ENCODE data around the gene NPY4R.
"Not testable (repeated sequence)": the region's sequence is repeated elsewhere in the genome, so short reads cannot be mapped to it uniquely, and the experiment has no call there.

The NPY4R gene

DNA sequence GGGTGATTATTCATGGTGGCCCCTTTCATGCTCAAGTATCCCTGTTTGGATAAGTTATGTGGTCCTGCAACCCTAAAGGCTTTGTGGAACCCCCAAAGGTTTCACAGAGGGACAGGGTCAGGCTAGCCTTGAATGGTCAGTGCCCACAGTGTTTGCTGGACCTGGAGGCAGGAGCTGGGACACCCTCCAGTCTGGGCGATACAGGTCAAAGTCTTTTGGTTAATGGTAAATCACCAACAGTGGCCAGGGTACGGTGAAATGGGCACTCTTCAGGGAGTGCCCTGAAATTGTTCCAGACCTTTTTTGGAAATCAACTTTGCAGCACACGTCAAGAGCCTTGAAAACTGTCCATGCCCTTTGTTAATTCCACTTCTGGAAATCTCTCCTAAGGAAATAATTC, 8.7 kb downstream of the NPY4R start:
- DNase-seq (ENCODE audit: low read depth in 2 of 2), result not testable (repeated sequence)

DNA sequence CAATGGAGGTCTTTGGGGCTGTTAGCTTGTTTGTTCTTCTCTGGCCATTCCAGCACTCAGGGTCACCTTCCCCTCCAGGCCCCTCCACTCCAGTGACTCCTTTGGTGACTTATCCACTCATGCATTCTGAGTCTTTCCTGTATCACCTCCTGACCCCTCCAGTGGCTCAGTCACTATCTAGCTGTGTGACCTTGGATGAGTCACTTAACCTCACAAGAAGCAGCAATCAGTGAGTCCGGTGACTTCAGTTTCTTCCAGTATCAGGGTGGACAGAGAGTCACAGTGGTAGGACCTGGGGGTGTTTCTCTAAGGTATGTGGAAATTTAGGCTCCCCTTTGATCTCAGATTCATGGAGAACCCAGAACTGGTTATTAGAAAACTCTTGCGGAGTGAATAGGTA, 9.8 kb downstream of the NPY4R start:
- not testable (repeated sequence) for DNase-seq (ENCODE audit: low read depth in 2 of 2)

DNA sequence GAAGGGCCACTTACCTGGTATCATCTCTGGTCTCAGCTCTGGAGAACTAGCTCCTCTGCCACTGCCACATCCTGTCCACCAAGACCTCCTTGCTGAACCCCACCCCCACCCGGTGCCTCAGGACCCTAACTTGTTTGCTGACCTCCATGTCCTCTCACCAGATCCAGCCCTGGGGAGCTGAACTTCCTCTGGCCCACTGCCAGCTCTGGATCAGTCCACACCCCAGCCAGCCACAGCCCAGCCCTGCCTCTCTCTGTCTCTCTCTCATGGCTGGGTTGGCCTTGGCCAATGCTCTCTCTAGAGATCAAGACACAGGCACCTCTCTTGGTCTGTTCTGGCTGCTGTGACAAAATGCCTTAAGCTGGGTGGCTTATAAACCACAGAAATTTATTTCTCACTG, 14.4 kb downstream of the NPY4R start:
- DNase-seq (ENCODE audit: low read depth in 2 of 2), result not testable (repeated sequence)

DNA sequence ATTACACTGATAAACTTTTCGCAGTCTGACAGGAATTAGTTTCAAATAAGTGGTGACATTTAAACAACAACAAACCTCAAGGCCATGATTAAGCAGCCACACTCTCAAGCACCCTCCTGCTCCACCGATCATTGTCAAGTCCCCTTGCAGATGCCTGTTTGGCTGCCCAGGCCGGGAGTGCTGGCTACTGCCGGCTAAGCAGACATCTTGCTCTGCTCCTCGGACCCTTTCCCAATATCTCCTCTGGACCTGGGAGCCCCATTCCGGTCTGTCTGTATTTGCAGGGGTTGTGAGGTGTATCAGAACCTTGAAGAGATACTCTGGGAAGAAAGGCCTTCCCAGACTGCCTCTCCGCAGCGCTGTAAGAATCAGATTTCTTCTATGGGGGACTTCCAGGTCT, 14.9 kb downstream of the NPY4R start:
- DNase-seq (ENCODE audit: low read depth in 2 of 2), result not testable (repeated sequence)

DNA sequence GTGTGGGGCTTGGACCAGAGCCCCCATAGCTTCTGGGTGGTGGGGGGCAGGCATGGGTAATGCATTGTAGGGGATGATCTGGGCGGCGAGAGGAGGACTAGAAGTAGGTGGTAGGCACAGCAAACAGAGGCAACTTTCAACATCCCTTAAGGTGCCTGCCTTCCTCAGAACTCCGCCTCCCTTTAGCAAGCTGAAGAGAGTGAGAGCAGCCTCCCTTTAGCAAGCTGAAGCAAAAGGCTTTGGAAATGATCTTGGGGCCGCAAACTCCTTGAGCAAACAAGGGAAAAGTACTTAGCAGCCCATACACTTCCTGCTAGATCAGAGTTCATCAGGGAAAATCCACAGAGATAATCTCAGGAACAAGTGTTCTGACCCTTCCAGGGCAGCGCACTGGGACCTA, 18.3 kb downstream of the NPY4R start:
- DNase-seq (ENCODE audit: low read depth in 2 of 2), result not testable (repeated sequence)

DNA sequence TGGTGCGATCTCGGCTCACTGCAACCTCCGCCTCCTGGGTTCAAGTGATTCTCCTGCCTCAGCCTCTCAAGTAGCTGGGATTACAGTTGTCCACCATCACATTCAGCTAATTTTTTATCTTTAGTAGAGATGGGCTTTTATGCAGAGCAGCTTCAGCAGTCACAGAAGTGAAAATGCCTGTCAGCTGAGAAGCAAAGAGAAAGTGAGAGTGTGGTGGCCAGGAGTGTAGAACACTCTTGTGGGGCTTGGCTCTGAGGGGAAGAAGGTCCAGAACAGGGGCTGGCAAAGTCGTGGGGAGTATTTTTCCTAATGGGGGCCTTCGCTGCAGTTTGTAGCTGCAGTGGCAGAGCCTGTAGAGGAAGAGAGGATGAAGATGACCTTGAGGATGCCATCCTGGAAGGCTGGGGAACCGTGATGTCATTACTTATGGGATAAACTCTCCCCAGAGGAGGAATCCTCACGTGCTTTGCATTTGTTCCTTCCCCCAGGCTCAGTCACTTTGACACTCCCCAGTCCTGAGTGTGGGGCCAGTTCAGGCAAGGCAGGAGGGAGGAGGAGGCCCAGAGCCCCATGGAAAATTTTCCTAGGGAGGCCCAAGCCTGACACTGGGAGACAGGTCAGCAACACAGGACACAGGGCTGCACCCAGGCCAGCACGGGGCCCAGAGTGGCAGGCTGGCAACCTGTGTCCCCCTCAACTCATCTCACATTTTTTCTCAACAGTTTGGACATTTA, 20.2 kb downstream of the NPY4R start:
- DNase-seq (ENCODE audit: low read depth in 2 of 2), result not testable (repeated sequence)

DNA sequence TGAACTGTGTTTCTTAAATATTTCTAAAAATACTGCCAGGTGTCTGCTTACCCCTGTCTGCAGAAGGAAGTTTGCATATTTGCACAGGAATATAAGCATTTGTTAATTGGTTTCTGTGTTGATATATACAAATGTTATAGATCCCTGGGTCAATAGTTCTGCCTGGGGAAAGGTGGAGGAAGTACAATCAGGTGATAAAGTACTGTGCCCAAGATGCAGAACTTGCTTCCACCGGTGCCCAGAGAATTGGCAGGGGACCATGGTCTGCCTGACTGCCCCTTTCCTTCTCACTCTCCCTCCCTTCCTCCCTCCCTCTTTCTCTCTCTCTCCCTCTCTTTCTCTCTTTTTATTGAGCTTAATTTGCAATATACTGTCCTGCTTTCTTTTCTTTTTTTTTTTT, 22.3 kb downstream of the NPY4R start:
- DNase-seq (ENCODE audit: low read depth in 2 of 2), result not testable (repeated sequence)

DNA sequence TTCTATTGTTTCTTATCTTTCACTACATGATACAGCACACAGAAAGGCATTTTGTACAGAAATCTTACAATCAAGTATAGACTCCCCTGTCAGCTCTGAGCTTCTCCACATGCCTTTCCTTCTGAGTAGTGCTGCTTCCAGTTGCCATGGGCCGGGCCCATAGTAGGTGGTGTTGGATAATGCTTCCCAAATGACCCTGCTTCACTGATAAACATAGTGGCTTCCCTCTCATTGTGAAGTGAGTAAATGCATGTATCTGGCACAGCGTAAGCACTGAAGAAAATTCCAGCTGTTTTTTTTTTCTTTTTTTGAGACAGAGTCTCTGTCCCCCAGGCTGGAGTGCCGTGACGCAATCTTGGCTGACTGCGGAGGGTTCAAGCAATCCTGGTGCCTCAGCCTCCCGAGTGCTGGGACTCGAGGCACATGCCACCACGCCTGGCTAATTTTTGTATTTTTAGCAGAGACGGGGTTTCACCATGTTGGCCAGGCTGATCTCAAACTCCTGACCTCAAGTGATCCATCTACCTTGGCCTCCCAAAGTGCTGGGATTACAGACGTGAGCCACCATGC, 23.0 kb downstream of the NPY4R start:
- not testable (repeated sequence) for DNase-seq (ENCODE audit: low read depth in 2 of 2)

DNA sequence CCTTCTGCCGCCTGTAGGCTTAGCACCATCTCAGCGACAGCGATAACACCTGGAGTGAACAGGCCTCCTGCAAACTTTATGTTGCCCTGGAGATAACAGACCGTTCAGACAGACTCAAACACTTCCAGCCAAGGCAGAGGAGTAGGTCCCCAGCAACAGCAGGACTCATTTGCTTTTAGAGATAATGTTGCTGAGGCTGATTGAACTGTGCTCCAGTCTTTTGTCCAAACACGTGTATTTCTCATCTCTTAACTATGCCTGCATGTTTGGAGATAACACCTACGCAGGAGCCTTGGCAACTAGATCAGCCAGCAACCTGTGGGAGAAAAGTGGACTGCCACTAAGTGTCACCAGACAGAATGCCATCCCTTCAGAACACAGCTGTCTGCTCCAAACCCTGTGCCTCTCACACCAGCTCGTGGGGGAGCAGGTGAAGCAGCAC, 23.9 kb downstream of the NPY4R start:
- not testable (repeated sequence) for DNase-seq (ENCODE audit: low read depth in 2 of 2)

DNA sequence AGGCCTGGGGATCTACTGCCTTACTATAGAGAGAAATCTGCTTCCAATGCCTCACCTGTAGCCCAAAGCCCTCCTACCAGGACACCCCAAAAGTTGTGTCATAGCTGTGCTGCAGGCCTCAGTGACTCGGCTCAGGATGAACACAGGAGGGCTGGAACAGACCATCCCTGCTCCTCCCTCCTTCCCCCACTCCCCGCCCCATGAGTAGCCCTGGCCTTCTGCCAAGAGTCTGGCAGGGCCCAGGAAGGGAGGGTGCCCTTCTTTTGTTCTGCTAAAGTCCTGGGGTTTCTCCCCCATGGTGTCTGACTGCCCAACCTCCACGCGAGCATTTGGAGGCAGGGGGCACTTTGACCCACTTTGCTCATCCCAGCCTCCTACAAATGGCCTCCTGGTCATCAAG, 24.8 kb downstream of the NPY4R start:
- not testable (repeated sequence) for DNase-seq (ENCODE audit: low read depth in 2 of 2)

DNA sequence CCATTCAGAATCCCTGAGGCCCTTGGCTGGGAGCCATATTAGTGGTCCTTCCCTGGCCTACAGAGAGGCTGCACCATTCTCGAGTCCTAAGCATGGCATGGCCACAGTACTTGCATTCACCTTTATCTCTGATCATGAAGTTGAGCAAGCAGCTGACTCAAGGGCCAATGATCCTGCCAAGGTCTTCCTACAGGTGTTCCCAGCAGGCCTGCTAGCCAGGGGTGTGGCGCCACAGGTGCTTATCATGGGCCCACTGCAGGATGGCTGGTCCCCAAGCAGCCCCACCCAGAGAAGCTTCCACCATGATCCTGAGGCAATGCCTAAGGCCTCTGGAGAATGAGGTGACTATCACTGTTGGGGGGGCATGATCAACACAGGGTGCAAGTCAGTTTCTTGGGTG, 42.2 kb downstream of the NPY4R start:
- not testable (repeated sequence) for DNase-seq (ENCODE audit: low read depth in 2 of 2)

DNA sequence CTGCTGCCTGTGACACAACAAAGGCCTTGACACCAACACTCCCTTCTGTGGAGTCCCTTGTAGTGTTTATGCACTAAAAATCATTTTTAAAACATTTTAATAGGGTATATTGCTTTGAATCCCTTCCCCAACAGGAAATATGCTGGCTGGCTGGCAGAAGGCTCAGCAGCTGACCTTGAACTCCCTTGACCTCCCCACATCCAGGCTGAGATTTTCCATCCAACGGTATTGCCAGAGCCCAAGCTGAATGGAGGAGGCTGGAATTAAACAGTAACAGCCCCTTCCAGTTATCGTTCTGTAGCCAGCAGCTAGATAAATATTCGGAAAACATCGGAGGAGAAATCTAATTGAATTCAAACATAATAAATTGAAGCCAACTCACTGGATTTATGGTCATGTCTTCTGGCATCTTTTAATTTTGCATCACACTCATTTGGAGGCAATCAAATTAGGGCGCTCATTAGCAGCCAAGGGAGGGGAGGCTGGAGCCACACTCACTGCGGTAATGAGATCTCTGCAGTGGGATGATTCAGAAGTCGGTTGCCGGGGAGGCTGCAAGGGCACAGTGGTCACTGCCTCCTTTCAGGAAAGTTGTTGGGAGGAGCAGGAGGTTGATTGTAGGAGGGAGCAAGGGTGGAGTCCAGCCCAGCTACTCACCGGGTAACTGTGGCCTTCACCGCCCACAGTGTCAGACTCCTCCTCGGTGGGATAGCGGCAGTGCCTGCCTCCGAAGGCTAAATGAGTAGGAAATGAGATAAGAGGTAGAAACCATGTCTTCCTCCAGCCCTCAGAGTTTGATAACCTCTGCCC, 46.0 kb downstream of the NPY4R start:
- DNase-seq (ENCODE audit: low read depth in 2 of 2), result not testable (repeated sequence)

DNA sequence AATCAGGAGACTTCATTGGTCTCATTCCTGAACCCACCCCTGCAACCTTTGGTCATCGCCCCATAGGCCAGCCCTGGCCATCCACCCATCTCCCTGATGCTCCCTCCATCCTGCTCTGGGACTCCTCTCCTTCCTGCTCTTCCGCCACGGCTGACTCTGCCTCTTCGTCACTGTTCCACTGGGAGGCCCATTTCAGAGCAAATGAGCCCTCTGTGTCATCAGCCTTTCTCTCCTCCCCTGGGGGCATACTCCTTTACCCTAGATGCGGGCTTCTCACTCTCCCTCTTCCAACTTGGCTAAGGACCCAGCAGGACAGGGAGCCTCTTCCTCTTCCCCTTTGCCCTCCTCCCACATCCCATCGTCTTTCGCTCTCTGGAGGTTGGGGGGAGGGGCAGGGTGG, 47.5 kb downstream of the NPY4R start:
- DNase-seq (ENCODE audit: low read depth in 2 of 2), result not testable (repeated sequence)

DNA sequence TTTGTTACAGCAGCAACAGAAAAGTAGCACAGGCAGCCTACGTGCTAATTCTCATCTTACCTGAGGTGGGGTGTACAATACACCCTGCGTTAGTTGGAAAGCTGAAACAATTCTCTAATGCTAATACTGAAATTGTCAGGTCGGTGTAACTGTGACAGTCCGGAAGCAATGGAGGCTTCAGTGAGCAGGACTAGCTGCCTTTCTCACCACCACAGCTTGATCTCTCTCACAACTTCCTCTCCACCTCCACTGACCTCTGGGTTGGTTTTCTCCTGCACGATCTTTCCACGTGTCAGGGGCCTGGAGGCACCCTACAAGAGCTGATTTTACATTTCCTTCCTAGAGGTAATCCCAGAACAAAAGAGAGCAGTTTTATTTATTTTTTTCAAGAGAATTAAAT, 50.5 kb downstream of the NPY4R start:
- DNase-seq (ENCODE audit: low read depth in 2 of 2), result not testable (repeated sequence)

DNA sequence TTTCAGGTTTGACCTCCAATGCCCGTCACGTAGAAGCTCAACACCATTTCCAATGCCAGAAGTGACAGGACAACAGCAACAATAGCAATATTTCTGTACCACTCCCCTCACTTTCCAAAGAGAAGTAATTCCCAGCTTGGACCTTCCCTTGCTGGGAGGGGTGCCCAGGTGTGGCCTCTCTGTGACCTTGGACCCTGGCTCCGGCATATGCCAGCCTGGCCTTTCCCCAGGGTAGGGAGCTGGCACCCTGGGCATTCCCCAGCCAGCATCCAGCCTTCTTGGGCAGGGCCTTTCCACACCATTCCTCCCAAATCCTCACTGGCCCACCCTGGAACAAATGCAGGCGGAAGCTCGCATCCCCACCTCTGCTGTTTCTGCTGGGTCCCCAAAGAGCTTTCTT, 53.1 kb downstream of the NPY4R start:
- DNase-seq (ENCODE audit: low read depth in 2 of 2), result not testable (repeated sequence)

DNA sequence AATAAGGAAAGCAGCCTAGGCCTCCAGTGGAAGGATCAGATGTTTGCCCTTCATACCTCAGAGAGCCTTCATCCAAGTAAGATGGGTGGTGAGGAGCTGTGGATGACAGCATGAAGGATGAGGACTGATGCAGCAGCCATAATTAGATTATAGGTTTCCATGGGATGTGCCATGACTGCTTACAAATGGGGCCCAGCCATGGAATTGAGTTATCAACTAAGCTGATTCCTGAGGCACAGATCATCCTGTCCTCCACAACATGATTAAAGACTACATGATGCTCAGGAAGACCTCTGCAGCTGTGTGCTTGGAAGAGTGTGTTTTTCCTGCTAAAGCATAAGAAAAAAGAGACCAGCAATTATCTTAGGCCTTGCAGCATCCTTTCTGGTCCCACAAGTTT, 54.6 kb downstream of the NPY4R start:
- not testable (repeated sequence) for DNase-seq (ENCODE audit: low read depth in 2 of 2)

Data from stimulated activated CD4-positive, alpha-beta T cell treated with anti-CD3 and anti-CD28 coated beads, Interleukin-15, amount 100 ng/mL, for 48 hours (primary cell).